ACC112 (cell line): ENCODE measurements around the gene ATP13A2.

Experiments
- H2AFZ ChIP-seq: fragments of 200-600 bp; sonication (generic); one replicate; pipeline ENCODE4 v1.6.0; 2017; ENCODE audit warnings: antibody characterized with exemption, low read length; ENCODE audit not compliant: unreplicated experiment
- H3K27ac ChIP-seq: fragments of 200-600 bp; sonication (generic); 2 replicates; pipeline ENCODE4 v1.5.1; 2014; ENCODE audit warnings: low read depth, mild to moderate bottlenecking, antibody characterized with exemption, low read length, moderate library complexity
- H3K27me3 ChIP-seq: fragments of 200-600 bp; sonication (generic); 2 replicates; pipeline ENCODE4 v1.6.1; 2014; ENCODE audit warnings: mild to moderate bottlenecking, antibody characterized with exemption, low read length, moderate library complexity, mixed read lengths; ENCODE audit not compliant: insufficient read depth
- H3K36me3 ChIP-seq: fragments of 200-600 bp; sonication (generic); 2 replicates; pipeline ENCODE4 v1.6.1; 2016; ENCODE audit warnings: mild to moderate bottlenecking, antibody characterized with exemption, low read length, moderate library complexity, mixed read lengths; ENCODE audit not compliant: insufficient read depth
- H3K4me1 ChIP-seq: fragments of 200-600 bp; sonication (generic); one replicate; pipeline ENCODE4 v1.6.1; 2016; ENCODE audit warnings: low read length, mixed read lengths; ENCODE audit not compliant: insufficient read depth, unreplicated experiment, control insufficient read depth
- H3K4me3 ChIP-seq: fragments of 200-600 bp; sonication (generic); 2 replicates; pipeline ENCODE4 v1.5.1; 2014; ENCODE audit warnings: mild to moderate bottlenecking, low read depth, low read length
- H3K79me2 ChIP-seq: fragments of 200-600 bp; sonication (generic); one replicate; pipeline ENCODE4 v1.6.0; 2016; ENCODE audit warnings: low read length; ENCODE audit not compliant: control insufficient read depth, unreplicated experiment, insufficient read depth

Gene ATP13A2

DNA sequence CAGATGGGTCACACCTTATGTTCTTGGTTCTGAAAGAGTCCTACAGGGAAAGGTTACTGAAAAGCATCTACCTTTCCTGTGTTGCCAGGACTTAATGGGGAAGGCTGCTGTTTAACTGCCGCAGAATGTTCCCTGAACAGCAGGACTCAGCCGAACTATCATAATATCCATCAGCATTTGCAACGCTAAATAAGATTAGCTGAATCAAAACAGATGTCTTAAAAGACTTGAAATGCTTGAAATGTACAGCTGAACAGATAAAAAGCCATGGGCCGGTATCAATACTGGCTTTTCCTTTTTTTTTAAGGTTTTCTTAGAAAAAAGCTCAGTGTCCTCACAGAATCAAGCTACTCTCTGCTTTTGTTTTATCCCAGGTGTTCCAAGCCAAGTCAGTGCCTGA is 19.7 kb upstream of the ATP13A2 start:
- Histone ChIP-seq H3K27me3 (no peaks in the 10 kb centered on the region), H2AFZ (no peak overlapping the region), H3K4me3 (no peak overlapping the region), H3K36me3 (peaks cover 16% of the 10 kb centered on the region; the same call in 1 of the 2 replicates), H3K4me1 (no peaks in the 10 kb centered on the region), H3K27ac (no peak overlapping the region), H3K79me2 (peaks cover 5% of the 10 kb centered on the region)

DNA sequence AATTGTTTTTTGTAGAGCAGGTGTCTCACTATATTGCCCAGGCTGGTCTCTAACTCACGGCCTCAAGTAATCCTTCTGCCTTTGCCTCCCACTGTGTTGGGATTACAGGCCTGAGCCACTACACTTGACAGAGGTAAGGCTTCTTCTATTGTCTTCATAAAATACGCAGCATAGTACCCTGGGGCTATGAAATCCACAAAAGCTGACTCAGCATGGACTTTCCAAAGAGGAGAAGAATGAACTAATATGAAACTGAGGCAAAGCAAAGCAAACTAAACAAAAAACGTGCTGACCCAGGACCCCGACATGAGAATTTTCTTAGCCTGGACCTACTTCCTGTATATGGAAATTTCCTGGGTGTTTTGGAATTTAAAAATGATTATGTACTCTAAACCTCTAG is 18.5 kb upstream of the ATP13A2 start:
- H3K27ac ChIP-seq = no peak overlapping the region
- H3K27me3 ChIP-seq = no peaks in the 10 kb centered on the region
- H3K79me2 ChIP-seq = peaks cover under 1% of the 10 kb centered on the region
- no peak overlapping the region for H3K4me3 ChIP-seq
- no peak overlapping the region for H2AFZ ChIP-seq
- peaks cover 16% of the 10 kb centered on the region; the same call in 1 of the 2 replicates for H3K36me3 ChIP-seq
- no peaks in the 10 kb centered on the region for H3K4me1 ChIP-seq

DNA sequence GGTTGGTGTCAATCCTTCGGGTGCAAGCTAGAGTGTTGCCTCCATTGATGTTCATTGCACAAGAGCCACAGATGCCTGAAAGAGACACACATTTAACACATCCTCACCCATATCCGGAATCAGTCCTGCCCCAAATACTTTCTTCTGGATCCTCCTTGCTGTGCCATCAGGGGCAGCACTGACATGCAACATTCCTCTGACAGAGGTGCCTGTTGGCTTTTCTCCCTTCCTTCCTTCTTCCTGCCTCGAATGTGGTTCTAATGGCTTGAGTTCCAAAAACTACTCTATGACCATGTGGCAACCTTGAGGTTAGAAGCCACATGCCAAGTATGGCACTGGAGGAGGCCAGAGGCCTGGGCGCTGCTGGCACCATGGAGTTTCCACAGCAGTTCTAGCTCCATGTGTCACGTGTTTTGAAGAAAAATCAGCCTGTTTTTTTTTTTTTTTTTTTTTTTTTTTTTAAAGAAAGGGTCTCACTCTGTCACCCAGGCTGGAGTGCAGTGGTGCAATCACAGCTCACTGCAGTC is 17.0 kb upstream of the ATP13A2 start:
- no peak overlapping the region for H3K4me3 ChIP-seq
- H3K79me2 ChIP-seq = no peaks in the 10 kb centered on the region
- H2AFZ ChIP-seq = no peak overlapping the region
- no peak overlapping the region for H3K27ac ChIP-seq
- H3K36me3 ChIP-seq = peaks cover 16% of the 10 kb centered on the region; the same call in 1 of the 2 replicates
- no peaks in the 10 kb centered on the region for H3K4me1 ChIP-seq
- no peaks in the 10 kb centered on the region for H3K27me3 ChIP-seq

DNA sequence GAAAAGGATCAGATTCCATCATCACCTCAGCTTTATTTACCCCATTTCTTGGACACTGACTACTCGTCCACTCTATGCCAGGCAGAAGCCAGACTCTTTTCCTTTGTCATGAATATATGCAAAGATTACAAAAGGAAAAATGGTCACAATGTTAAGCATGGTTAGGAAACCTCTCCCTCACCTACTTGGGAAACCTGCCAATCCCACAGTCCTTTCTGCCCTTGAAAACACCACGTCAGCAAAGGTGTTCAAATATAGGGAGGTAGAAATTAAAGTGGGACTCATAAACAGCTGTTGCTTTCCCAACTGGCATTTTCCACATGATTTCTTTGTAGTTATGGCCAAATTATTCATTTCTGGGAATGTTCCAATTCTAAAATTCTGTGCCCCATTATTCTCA is 16.2 kb upstream of the ATP13A2 start:
- no peak overlapping the region for H3K27ac ChIP-seq
- no peak overlapping the region for H3K4me3 ChIP-seq
- H3K36me3 ChIP-seq = peaks cover 16% of the 10 kb centered on the region; the same call in 1 of the 2 replicates
- no peak overlapping the region for H2AFZ ChIP-seq
- no peaks in the 10 kb centered on the region for H3K79me2 ChIP-seq
- H3K4me1 ChIP-seq = no peaks in the 10 kb centered on the region
- no peaks in the 10 kb centered on the region for H3K27me3 ChIP-seq

DNA sequence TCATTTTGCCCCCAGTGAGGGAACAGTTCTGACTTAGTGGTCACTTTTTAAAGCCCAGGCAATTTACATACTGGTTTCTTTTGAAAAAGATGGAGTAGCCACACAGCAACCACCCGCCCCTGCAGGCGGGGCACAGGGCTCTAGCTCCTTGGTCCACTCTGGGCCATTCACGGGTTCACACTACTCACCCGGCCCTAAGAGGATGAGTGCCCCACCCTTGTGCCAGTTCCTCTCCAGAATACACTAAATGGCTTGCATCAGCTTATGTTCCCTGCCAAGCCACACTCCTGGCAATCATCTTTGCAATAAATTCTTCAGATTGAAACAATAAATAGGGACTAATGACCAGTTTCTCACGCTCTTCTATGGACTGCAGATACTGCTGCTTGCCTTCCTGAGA is 15.7 kb upstream of the ATP13A2 start:
- no peak overlapping the region for H3K27ac ChIP-seq
- no peaks in the 10 kb centered on the region for H3K4me1 ChIP-seq
- no peak overlapping the region for H2AFZ ChIP-seq
- H3K4me3 ChIP-seq = no peak overlapping the region
- no peaks in the 10 kb centered on the region for H3K27me3 ChIP-seq
- H3K36me3 ChIP-seq = peaks cover 16% of the 10 kb centered on the region; the same call in 1 of the 2 replicates
- H3K79me2 ChIP-seq = no peaks in the 10 kb centered on the region

DNA sequence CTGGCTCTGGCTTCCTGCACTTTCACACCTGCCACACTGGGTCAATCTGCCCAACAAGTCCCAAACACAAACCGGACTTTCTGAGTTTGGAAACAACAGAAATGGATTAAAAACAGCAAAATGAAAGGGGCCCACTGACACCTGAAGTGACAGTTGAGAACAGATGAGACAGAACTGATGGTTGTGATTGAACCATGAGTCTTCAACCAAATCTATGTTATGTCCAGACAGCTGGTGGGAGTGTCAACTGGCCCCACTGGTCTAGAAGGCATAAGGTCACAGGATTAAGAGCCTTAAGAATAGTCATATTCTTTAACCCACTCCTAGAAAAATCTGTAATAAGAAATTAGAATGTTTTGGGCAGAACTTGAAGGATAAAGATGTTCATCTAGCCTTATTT is 13.0 kb upstream of the ATP13A2 start:
- Histone ChIP-seq H3K4me1 (no peaks in the 10 kb centered on the region), H3K27me3 (no peaks in the 10 kb centered on the region), H3K4me3 (no peak overlapping the region), H2AFZ (no peak overlapping the region), H3K79me2 (no peaks in the 10 kb centered on the region), H3K27ac (no peak overlapping the region), H3K36me3 (peaks cover 32% of the 10 kb centered on the region; the same call in 1 of the 2 replicates)

DNA sequence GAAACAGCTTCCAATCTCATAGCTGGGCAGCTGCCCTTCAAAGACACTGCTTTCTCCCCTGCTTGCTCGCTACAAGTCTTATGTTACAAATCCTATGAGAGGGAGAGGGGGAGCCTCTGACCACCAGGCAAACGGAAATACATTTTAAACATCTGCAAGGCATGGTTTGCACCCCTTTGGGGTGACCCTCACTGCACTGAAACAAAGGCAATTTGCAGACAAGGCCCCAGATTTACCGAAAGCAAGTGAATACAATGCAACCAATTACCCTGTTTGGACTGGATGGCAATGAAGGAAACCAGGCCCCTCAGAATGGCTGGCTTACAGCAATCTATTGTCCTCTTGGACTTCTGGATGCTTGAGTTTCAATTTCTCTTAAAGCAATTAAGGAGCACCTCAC is 11.8 kb upstream of the ATP13A2 start:
- peaks cover 40% of the 10 kb centered on the region; the same call in 1 of the 2 replicates for H3K36me3 ChIP-seq
- H3K4me1 ChIP-seq = no peaks in the 10 kb centered on the region
- H3K27me3 ChIP-seq = no peaks in the 10 kb centered on the region
- H3K27ac ChIP-seq = no peak overlapping the region
- no peak overlapping the region for H2AFZ ChIP-seq
- H3K4me3 ChIP-seq = no peak overlapping the region
- H3K79me2 ChIP-seq = no peaks in the 10 kb centered on the region

DNA sequence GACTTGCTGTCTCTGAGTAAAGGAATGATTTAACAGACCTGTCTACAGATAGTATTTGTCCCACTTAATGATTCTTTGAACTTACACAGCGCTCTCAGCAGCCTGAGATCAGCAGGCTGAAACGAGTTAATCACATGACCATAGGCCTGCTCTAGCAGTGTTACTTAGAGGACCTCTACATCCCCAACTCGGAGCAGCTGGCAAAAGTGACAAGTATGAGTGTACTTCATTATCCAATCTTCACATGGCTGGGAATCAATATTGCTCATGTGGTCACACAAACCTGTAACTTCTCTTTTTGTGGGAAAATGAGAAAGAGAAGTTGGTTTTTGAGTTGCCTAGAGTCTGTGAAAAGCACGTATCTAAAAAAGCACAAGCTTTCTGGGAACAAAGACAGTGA is 11.4 kb upstream of the ATP13A2 start:
- Histone ChIP-seq H2AFZ (no peak overlapping the region), H3K79me2 (no peaks in the 10 kb centered on the region), H3K4me3 (no peak overlapping the region), H3K27ac (no peak overlapping the region), H3K36me3 (peaks cover 38% of the 10 kb centered on the region; the same call in 1 of the 2 replicates), H3K4me1 (no peaks in the 10 kb centered on the region), H3K27me3 (no peaks in the 10 kb centered on the region)

DNA sequence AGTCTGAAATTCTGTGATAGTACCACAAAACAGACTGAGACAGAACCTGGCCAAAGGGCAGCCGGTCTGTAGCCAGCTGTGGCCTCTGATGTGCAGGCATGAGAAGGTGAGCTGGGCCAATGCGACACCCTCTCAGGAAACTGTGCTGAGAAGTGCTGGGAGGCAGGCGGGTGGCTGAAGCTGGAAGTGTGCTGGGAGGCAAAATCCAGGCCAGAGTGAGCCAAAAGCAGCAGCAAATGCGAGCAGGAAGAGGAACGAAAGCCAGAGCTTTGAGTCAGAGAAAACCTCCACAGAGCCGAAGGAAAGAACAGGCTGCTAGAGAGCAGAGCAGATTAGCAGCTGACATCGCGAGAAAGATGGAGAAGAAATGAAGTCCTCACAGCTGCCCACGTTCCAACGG is 10.2 kb upstream of the ATP13A2 start:
- no peak overlapping the region for H2AFZ ChIP-seq
- no peak overlapping the region for H3K4me3 ChIP-seq
- no peak overlapping the region for H3K27ac ChIP-seq
- no peaks in the 10 kb centered on the region for H3K79me2 ChIP-seq
- peaks cover 28% of the 10 kb centered on the region; the same call in 1 of the 2 replicates for H3K36me3 ChIP-seq
- no peaks in the 10 kb centered on the region for H3K27me3 ChIP-seq
- no peaks in the 10 kb centered on the region for H3K4me1 ChIP-seq

DNA sequence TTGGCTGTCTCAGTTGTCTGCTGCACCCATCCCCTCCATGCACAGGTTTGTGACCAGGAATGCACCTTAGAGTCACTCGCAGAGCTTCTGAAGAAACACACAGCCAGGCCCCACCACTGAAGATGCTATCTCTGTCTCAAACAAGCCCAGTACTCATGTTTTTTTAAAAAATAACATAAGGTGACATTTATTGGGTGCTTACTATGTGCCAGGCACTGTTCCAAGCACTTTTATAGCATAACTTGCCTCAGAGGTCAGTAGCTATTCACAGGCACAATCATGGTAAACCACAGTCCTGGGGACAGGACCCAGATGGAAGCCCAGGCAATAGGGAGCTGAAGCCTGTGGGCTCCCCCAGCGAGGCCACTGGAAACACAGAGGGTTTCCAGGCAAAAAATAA is 8.8 kb upstream of the ATP13A2 start:
- Histone ChIP-seq H3K27me3 (no peaks in the 10 kb centered on the region), H3K4me1 (peaks cover 6% of the 10 kb centered on the region), H3K79me2 (no peaks in the 10 kb centered on the region), H2AFZ (no peak overlapping the region), H3K27ac (no peak overlapping the region), H3K36me3 (peaks cover 28% of the 10 kb centered on the region; the same call in 1 of the 2 replicates), H3K4me3 (no peak overlapping the region)

DNA sequence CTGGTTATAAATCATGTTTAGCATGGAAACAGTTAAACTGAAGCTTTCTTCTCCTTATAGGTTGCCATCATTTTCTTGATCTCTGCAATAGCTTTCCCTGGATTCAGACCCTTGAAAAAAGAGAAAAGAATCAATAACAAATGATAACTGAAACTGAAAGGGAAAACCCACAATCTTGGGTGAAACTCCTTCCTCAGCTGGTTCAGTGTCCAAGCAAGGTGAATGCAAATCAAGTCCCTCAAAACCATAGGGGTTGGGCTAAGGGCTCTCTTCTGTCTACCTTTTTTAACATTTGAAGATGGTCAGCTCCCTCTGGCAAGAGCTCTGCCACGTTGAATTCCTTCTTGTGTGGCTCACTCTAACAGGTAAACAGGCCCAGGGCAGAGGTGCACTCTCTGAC is 7.1 kb upstream of the ATP13A2 start:
- H3K27ac ChIP-seq = no peak overlapping the region
- H3K27me3 ChIP-seq = no peaks in the 10 kb centered on the region
- H3K4me3 ChIP-seq = no peak overlapping the region
- no peaks in the 10 kb centered on the region for H3K79me2 ChIP-seq
- peaks cover 6% of the 10 kb centered on the region for H3K4me1 ChIP-seq
- peaks cover 28% of the 10 kb centered on the region; the same call in 1 of the 2 replicates for H3K36me3 ChIP-seq
- no peak overlapping the region for H2AFZ ChIP-seq
